Nasal cavity respiratory epithelium epithelial cell of viscerocranial mucosa (primary cell): ENCODE data around the gene NEU3. TPM values are rescaled to one million over a fixed set of nuclear protein-coding genes. Genes with fewer than 3 reads are reported as not detected.

ENCODE experiments used
- total RNA-seq: library from RNA; depleted of rRNA; stranded (reverse); fragments of >200 nt; gene quantifications from 2 replicates; pipeline ENCODE4 v1.2.3, GENCODE V29; 2014

The NEU3 gene, protein sequence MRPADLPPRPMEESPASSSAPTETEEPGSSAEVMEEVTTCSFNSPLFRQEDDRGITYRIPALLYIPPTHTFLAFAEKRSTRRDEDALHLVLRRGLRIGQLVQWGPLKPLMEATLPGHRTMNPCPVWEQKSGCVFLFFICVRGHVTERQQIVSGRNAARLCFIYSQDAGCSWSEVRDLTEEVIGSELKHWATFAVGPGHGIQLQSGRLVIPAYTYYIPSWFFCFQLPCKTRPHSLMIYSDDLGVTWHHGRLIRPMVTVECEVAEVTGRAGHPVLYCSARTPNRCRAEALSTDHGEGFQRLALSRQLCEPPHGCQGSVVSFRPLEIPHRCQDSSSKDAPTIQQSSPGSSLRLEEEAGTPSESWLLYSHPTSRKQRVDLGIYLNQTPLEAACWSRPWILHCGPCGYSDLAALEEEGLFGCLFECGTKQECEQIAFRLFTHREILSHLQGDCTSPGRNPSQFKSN
- total RNA-seq = 8.2 and 10.8 TPM in 2 replicates

DNA sequence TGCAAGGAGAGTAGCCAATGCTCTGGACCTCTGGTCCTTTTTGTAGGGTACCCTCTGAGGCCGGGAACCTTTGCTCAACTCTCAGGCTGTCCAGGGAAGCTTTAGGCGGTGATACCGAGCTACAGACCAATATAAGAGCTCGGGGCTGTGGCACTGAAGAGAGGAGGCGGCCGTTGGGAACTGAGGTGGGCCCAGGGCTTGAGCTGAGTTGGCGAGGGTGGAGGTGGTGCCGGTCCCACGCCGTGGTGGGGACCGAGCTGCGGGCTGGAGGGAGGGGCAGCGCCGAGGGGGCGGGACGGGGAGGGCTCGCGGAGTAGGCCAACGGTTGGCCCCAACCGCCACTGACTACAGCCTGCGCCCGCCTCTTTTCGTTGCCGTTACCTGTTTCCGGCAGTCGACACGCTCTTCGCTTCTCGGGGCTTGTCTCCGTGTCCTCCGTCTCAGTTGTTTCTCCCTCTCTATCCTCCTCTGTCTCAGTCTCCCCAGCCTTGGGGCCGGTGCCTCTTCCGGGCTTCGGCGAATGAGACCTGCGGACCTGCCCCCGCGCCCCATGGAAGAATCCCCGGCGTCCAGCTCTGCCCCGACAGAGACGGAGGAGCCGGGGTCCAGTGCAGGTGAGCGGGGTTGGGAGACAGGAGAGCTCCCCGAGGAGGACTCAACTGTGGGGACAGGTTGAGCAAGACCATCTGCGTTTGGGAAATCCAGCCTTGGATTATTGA lies at the start of gene NEU3:
TSS of gene NEU3 (plus strand) at position 393 of the 719 bp plus-strand sequence. CDS start at position 521, 128 bp downstream.

DNA sequence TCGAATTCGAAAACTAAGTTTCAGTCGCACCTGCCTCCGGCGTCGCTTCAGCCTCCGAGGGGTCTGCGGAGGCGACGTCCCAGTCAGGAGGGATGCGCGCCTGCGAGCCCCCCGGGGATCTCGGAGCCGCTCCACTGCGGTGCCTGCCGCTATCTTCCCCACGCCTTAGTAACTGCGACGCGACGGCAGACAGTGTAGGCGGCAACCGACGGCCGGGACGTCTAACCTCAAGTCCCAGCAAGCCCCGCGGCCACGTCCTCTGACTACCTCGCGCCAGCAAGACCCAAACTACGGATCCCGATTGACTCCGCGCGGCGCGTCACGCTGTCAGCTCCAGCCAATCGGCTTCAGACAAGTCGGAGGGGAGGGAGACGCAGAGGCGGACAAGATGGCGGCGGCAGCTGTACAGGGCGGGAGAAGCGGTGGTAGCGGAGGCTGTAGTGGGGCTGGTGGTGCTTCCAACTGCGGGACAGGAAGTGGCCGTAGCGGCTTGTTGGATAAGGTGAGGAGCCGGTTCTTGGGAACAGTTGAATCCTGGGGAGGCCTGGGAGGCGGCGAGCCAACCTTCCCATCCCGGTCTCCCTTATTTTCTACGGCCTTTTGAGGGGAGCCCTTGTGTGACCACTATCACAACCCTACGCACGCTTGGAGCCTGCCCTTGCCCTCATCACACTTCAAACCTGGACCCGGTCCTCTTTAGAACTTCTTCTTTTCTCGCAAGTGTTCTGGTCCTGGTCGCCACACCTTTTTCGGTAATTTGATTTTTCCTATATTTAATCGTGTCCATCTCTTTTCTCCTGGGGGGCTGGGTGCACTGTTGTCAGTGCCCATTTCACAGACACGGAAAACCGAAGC lies 39.6 kb upstream of the NEU3 start, which contains the start of the genes SPCS2 and XRRA1:
TSS of gene SPCS2 (plus strand) at position 369 of the 855 bp plus-strand sequence. CDS start at position 389, 20 bp downstream.
TSS of gene XRRA1 (minus strand) at position 194 of the 855 bp plus-strand sequence. CDS start 8,213 bp downstream, outside the sequence.

Other genes with a start within 250 kb of the NEU3 start
- 17.4 and 22.1 TPM in 2 replicates for gene RNF169, start 240.1 kb upstream of the NEU3 start, total RNA-seq
- 7.9 and 10.7 TPM in 2 replicates for gene XRRA1, start 39.8 kb upstream of the NEU3 start, total RNA-seq
- 35.9 and 39.8 TPM in 2 replicates for gene SPCS2, start 39.7 kb upstream of the NEU3 start, total RNA-seq
- not detected in 2 replicates for gene OR2AT4, start 107.9 kb downstream of the NEU3 start, total RNA-seq
- not detected in 2 replicates for gene SLCO2B1, start 162.2 kb downstream of the NEU3 start, total RNA-seq